Body of pancreas (tissue), 4 donors: Measurements from ENCODE around the gene LIF.

ENCODE experiments used
- CTCF ChIP-seq, 7 experiments: fragments of 450-650 bp in 4 of 7; fragments of 200-600 bp in 3 of 7; sonication (generic) in 3 of 7; IDR thresholded peaks; one replicate each; pipeline ENCODE4 v1.5.1; 2016 to 2019; ENCODE audit warnings: antibody characterized with exemption in 7 of 7
- POLR2A ChIP-seq, 3 donors: fragments of 450-650 bp; IDR thresholded peaks; one replicate each; pipeline ENCODE4 v1.6.1; 2016; ENCODE audit warnings: antibody characterized with exemption in 3 of 3, mild to moderate bottlenecking in 2 of 3

- TF ChIP-seq CTCF (IDR thresholded peaks at IDR 0.05) (no peak), POLR2A (IDR thresholded peaks at IDR 0.05) (no peak)
These were observed 18.9 kb downstream of the LIF start for GRCh38 chr22:30227438-30228228.
